ENCODE results near the gene AASDHPPT. TPM values are rescaled to one million over a fixed set of nuclear protein-coding genes. Genes with fewer than 3 reads are reported as not detected.

Gene AASDHPPT
- polyA plus RNA-seq, 1 donor from 2014 or later = 322 TPM

DNA sequence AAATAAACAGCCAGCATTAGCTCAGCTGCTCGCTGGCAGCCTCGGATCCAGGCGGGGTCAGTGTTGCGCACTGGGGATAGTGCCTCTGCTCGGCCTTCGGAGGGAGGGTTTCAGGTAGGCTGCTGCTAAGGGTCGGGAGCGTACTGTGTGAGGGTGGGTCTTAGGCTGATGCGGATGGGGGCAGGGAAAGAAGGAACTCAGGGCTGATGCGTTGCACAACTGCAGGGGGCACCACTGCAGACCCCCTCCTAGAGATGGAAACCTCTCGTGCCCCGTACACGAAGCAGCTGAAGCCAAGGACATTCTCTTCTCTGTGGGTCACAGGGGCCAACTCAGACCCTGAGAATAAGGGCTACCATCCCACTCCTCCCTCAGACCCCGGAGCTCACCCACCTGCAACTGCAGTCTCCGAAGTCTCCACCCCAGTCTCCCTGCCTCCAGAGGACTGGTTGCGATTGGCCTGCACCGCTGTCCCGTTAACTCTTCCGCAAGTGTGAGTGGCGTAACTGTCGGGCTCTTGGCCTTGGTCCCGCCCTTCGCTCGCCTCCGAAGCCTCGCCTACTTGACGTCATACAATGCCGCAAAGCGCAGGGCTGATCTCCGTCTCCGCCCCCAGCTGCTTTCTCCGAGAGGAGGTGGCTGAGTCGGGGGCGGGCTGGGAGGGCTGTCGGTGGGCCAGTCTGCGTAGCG lies 398 bp upstream of the AASDHPPT start, which contains the start of gene KBTBD3:
KBTBD3 (minus strand) TSS at position 429 of the 690 bp plus-strand sequence. CDS start 18,250 bp downstream, outside the sequence.
- H2AFZ ChIP-seq (ENCODE audit: low read depth, low read length) = peak within 1 kb of the TSS; percentile 93
- peaks cover 42% of the 10 kb centered on the region for H3K79me2 ChIP-seq (replicated peaks; ENCODE audit: insufficient read depth, low read length)
- H3K27me3 ChIP-seq (ENCODE audit: insufficient read depth, low read depth, low read length) = no peaks in the 10 kb centered on the region
- peak within 1 kb of the TSS; percentile 97 for H3K27ac ChIP-seq (ENCODE audit: low read length)
- H3K9ac ChIP-seq (ENCODE audit: low read length) = peak within 1 kb of the TSS; percentile 98
- peak within 1 kb of the TSS; percentile 98 for H3K4me2 ChIP-seq (ENCODE audit: low read length)
- H3K36me3 ChIP-seq (ENCODE audit: insufficient read depth, low read length) = peaks cover 3% of the 10 kb centered on the region
- H3K9me3 ChIP-seq (ENCODE audit: low read length) = no peaks in the 10 kb centered on the region
- H3K4me3 ChIP-seq (ENCODE audit: low read length) = peak within 1 kb of the TSS; percentile 81
- peak; percentile 91 for TF ChIP-seq POLR2AphosphoS5 (IDR thresholded peaks at IDR 0.05)
- TF ChIP-seq, protein P1, sequence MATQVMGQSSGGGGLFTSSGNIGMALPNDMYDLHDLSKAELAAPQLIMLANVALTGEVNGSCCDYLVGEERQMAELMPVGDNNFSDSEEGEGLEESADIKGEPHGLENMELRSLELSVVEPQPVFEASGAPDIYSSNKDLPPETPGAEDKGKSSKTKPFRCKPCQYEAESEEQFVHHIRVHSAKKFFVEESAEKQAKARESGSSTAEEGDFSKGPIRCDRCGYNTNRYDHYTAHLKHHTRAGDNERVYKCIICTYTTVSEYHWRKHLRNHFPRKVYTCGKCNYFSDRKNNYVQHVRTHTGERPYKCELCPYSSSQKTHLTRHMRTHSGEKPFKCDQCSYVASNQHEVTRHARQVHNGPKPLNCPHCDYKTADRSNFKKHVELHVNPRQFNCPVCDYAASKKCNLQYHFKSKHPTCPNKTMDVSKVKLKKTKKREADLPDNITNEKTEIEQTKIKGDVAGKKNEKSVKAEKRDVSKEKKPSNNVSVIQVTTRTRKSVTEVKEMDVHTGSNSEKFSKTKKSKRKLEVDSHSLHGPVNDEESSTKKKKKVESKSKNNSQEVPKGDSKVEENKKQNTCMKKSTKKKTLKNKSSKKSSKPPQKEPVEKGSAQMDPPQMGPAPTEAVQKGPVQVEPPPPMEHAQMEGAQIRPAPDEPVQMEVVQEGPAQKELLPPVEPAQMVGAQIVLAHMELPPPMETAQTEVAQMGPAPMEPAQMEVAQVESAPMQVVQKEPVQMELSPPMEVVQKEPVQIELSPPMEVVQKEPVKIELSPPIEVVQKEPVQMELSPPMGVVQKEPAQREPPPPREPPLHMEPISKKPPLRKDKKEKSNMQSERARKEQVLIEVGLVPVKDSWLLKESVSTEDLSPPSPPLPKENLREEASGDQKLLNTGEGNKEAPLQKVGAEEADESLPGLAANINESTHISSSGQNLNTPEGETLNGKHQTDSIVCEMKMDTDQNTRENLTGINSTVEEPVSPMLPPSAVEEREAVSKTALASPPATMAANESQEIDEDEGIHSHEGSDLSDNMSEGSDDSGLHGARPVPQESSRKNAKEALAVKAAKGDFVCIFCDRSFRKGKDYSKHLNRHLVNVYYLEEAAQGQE (IDR thresholded peaks at IDR 0.05; ENCODE audit: borderline replicate concordance) = peak; percentile 92
- TF ChIP-seq TAF1 (IDR thresholded peaks at IDR 0.05; ENCODE audit: low read depth) = peak; percentile 93
- peak; percentile 69 for TF ChIP-seq RAD21 (conservative IDR thresholded peaks at IDR 0.05)
- peak; percentile 73 for TF ChIP-seq SMC3 (conservative IDR thresholded peaks at IDR 0.05; ENCODE audit: poor library complexity)
- peak; percentile 48 for TF ChIP-seq MXI1 (conservative IDR thresholded peaks at IDR 0.05; ENCODE audit: poor library complexity, severe bottlenecking)
- no peak for TF ChIP-seq EZH2 (IDR thresholded peaks at IDR 0.05; ENCODE audit: borderline replicate concordance, insufficient read depth, low read length, poor library complexity, severe bottlenecking)
- peak; percentile 84 for TF ChIP-seq EP300 (conservative IDR thresholded peaks at IDR 0.05; ENCODE audit: poor library complexity, severe bottlenecking)
- TF ChIP-seq, protein P2, sequence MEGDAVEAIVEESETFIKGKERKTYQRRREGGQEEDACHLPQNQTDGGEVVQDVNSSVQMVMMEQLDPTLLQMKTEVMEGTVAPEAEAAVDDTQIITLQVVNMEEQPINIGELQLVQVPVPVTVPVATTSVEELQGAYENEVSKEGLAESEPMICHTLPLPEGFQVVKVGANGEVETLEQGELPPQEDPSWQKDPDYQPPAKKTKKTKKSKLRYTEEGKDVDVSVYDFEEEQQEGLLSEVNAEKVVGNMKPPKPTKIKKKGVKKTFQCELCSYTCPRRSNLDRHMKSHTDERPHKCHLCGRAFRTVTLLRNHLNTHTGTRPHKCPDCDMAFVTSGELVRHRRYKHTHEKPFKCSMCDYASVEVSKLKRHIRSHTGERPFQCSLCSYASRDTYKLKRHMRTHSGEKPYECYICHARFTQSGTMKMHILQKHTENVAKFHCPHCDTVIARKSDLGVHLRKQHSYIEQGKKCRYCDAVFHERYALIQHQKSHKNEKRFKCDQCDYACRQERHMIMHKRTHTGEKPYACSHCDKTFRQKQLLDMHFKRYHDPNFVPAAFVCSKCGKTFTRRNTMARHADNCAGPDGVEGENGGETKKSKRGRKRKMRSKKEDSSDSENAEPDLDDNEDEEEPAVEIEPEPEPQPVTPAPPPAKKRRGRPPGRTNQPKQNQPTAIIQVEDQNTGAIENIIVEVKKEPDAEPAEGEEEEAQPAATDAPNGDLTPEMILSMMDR (IDR thresholded peaks at IDR 0.05; ENCODE audit: poor library complexity, severe bottlenecking) = peak; percentile 91
- H3K9me2 ChIP-seq (ENCODE audit: insufficient read depth, low read length) = no peaks in the 10 kb centered on the region
- H3F3A ChIP-seq (ENCODE audit: insufficient read depth, low read length, poor library complexity, severe bottlenecking) = peaks cover 3% of the 10 kb centered on the region
- H4K20me1 ChIP-seq (ENCODE audit: insufficient read depth) = no peaks in the 10 kb centered on the region

DNA sequence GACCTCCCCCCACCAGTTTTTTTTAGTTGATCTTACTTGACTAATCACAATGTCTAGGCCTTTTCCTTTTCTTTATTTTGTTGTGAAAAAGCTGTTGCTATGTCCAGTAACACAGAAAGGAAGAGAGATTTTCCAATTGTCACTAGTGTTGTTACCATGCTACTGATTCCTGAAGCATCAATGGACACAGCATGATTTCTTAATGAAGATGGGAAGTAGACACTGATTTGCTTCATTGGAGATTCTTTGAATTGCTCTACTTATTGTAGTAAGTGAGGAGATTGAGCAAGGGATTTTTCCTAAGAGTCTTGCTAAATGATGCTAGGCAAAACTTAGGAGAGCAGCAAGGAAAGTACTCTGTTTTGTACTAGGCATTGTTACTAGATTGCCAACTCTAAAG lies 4.6 kb downstream of the AASDHPPT start:
- Histone ChIP-seq H3K36me3 (ENCODE audit: insufficient read depth, low read length) (peaks cover 3% of the 10 kb centered on the region), H3K4me3 (ENCODE audit: low read length) (peak overlapping the region; percentile 48), H3K27ac (ENCODE audit: low read length) (no peak overlapping the region), H3F3A (ENCODE audit: insufficient read depth, low read length, poor library complexity, severe bottlenecking) (no peaks in the 10 kb centered on the region), H2AFZ (ENCODE audit: low read depth, low read length) (no peak overlapping the region), H3K4me2 (ENCODE audit: low read length) (no peak overlapping the region), H3K9me2 (ENCODE audit: insufficient read depth, low read length) (no peaks in the 10 kb centered on the region), H3K79me2 (replicated peaks; ENCODE audit: insufficient read depth, low read length) (peaks cover 69% of the 10 kb centered on the region), H3K27me3 (ENCODE audit: insufficient read depth, low read depth, low read length) (no peaks in the 10 kb centered on the region), H4K20me1 (ENCODE audit: insufficient read depth) (no peaks in the 10 kb centered on the region), H3K9me3 (ENCODE audit: low read length) (no peaks in the 10 kb centered on the region), H3K9ac (ENCODE audit: low read length) (no peak overlapping the region)
- TF ChIP-seq SMC3 (conservative IDR thresholded peaks at IDR 0.05; ENCODE audit: poor library complexity) (no peak), RAD21 (conservative IDR thresholded peaks at IDR 0.05) (no peak), EZH2 (IDR thresholded peaks at IDR 0.05; ENCODE audit: borderline replicate concordance, insufficient read depth, low read length, poor library complexity, severe bottlenecking) (no peak), TAF1 (IDR thresholded peaks at IDR 0.05; ENCODE audit: low read depth) (no peak)

Measured in neural cell (in vitro differentiated cells).